LNCaP clone FGC (cell line): ENCODE data around the gene NMNAT3.

ENCODE experiments used
- DNase-seq: peaks from one replicate; pipeline ENCODE4 v3.0.0-alpha.2; 2011; ENCODE audit warnings: low read depth
- H3K4me3 ChIP-seq: 2 replicates; pipeline ENCODE4 v1.5.1; 2011; ENCODE audit warnings: mild to moderate bottlenecking, low read depth, low read length, control low read depth
- CTCF ChIP-seq: IDR thresholded peaks from 2 replicates; pipeline ENCODE4 v1.5.1; 2012; ENCODE audit warnings: mild to moderate bottlenecking; ENCODE audit not compliant: control insufficient read depth, insufficient read depth; ENCODE audit errors: extremely low read depth

The NMNAT3 gene

DNA sequence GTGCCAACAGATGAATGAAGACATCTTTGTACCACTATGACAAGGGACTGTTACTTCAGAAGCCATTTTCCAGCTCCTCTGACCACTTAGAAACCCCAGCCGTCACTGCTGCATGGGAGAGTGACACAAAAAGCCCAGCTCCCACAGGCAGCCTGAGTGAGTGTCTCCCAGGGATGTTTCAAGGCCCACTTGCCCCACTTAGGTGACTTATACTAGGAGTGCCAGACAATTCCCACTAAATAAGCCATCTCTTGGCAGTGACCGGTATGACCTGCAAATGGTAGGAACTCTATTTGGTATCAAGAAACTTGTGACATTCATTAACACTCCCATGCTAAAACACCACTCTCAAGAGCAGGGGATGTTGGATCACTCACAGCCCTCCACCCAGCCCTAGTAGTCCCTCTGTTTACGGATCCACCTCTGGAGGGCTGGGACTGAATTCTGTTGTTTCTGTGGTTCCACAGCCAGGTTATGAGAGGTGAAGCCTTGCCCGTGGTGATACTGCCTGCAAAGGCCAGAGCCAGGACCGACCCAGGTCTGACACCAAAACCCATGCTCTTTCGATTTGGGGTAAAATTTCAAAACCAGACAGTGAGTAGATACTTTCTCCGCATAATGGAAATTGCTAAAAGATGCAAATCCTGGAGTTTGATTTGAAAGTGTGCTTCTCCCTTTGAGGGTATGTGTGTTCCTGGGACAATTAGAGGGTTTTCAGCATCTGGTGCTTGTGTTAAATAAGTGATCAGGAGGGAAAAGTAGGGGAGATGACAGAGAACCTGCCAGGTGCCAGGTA lies 152.7 kb downstream of the NMNAT3 start:
- TF ChIP-seq CTCF: no peak
- no peak overlapping the region for H3K4me3 ChIP-seq
- DNase-seq: no peak

DNA sequence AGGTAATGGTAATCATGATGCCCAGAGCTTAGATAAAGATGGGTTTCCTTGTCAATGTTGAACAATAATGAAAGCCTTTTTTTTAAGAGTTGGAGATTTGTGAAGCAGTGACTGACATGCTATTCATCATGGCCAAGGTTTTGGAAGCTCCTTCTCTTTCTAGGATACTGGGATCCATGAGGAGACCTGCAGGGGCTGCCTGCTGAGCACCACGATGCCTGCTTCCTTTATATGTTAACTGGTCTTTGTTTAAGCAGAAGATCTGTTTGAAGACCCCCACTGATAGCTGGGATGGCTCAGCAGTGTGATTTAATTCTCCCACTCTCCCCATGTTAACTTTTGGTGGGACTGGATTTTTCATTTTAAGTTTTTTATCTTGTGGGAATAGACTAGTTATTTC lies 154.1 kb downstream of the NMNAT3 start:
- no peak for TF ChIP-seq CTCF
- DNase-seq: no peak
- no peak overlapping the region for H3K4me3 ChIP-seq

- no peak overlapping the region for H3K4me3 ChIP-seq
- no peak for DNase-seq
- TF ChIP-seq CTCF: no peak
Measured at GRCh38 chr3:139523166-139523565, 154.6 kb downstream of the NMNAT3 start.

- no peak for TF ChIP-seq CTCF
- no peak for DNase-seq
Measured at GRCh38 chr3:139522421-139522820, 155.4 kb downstream of the NMNAT3 start.

DNA sequence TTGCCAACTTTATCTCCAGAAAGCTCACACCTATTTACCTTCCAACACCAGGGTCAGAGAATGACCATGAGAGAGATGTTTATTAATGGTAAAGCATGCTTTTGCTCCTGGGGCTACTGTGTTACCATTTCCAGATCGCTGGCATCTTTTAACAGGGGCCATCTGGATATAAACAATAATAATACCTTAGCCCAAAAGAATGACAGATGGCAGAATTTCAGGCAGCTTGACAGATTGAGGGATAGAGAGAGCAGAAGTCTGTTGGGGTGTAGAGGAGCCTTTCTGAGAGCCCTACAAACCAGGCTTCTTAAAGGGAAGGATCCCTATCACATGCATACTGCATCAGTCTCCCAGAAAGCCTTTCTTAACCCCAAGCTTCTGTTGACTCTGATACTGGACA lies 156.0 kb downstream of the NMNAT3 start:
- no peak for TF ChIP-seq CTCF
- DNase-seq: no peak
- H3K4me3 ChIP-seq: no peak overlapping the region

More at GRCh38 chr3:139522421-139522820, 155.4 kb downstream of the NMNAT3 start:
- no peak overlapping the region for H3K4me3 ChIP-seq

DNA sequence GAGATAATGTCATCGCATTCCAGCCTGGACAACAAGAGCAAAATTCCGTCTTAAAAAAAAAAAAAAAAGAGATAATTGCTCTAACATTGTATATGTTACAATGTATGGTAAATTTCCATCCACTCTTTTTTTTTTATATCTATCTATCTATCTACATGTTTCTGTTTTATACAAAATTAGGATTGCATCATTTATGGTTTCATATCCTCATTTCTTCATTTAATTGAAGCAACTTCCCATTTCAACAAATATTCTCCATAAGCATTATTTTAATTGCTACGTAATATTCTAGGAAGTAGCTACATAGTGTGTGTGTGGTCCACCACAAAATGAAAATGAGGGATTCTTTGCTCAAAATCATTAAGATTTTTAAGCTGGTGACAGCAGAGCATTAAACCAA lies 156.6 kb downstream of the NMNAT3 start:
- no peak for TF ChIP-seq CTCF
- no peak overlapping the region for H3K4me3 ChIP-seq
- no peak for DNase-seq

DNA sequence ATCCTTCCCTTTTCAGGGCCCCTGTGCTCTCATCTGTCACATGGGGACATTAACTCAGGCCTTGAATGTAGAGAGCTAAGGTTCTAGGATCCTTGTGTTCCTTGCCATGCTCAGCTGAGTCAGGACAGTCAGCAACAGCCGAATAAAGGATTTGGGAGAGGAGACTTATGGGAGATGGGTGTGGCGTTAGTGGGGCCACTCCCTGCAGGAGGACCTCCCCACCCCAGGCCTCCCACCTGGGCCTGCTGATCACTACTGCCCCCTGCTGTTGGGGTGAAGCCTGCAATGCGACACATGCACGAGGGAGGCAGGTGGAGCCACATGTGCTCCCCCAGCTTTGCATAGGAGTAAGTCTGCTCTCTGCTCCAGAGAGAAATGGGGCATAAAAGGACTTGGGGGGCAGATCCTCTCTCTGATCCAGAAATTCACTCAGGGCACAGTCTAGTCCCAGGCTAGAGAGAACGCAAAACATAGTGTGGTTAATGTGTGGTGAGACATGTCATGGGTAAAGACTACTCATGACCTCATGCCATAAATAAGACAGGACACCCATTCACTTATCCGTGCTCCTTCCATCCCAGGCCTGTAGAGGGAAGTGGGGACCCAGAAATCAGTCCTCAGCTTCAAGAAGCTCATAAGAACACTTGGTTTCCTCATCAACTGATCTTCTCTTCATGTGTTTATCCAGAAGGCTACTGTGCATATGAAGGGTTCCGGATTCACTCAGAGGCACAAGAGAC lies 157.6 kb downstream of the NMNAT3 start:
- no peak for DNase-seq
- no peak overlapping the region for H3K4me3 ChIP-seq
- TF ChIP-seq CTCF: peak; percentile 44
